BLaER1 (cell line): Measurements from ENCODE around the gene PTGS1.

ENCODE experiments used
- H3K27ac ChIP-seq: shearing (Covaris generic); formaldehyde crosslinking; 2 replicates; pipeline ENCODE4 v1.8.1; 2022
- H3K27me3 ChIP-seq: shearing (Covaris generic); formaldehyde crosslinking; 2 replicates; pipeline ENCODE4 v1.8.1; 2022
- H3K36me3 ChIP-seq: shearing (Covaris generic); formaldehyde crosslinking; 2 replicates; pipeline ENCODE4 v1.8.1; 2022
- H3K4me1 ChIP-seq: shearing (Covaris generic); formaldehyde crosslinking; 2 replicates; pipeline ENCODE4 v1.8.1; 2022
- H3K4me2 ChIP-seq: shearing (Covaris generic); formaldehyde crosslinking; 2 replicates; pipeline ENCODE4 v1.8.1; 2022
- H3K4me3 ChIP-seq: shearing (Covaris generic); formaldehyde crosslinking; 2 replicates; pipeline ENCODE4 v1.8.1; 2022
- H3K9ac ChIP-seq: shearing (Covaris generic); formaldehyde crosslinking; 2 replicates; pipeline ENCODE4 v1.8.1; 2022
- H3K9me3 ChIP-seq: shearing (Covaris generic); formaldehyde crosslinking; 2 replicates; pipeline ENCODE4 v1.8.1; 2022
- H4K20me1 ChIP-seq: shearing (Covaris generic); formaldehyde crosslinking; 2 replicates; pipeline ENCODE4 v1.8.1; 2022
- Cebpa-rat ChIP-seq: shearing (Covaris generic); IDR thresholded peaks from 2 replicates; pipeline ENCODE4 v1.8.1; 2022

PTGS1 gene

DNA sequence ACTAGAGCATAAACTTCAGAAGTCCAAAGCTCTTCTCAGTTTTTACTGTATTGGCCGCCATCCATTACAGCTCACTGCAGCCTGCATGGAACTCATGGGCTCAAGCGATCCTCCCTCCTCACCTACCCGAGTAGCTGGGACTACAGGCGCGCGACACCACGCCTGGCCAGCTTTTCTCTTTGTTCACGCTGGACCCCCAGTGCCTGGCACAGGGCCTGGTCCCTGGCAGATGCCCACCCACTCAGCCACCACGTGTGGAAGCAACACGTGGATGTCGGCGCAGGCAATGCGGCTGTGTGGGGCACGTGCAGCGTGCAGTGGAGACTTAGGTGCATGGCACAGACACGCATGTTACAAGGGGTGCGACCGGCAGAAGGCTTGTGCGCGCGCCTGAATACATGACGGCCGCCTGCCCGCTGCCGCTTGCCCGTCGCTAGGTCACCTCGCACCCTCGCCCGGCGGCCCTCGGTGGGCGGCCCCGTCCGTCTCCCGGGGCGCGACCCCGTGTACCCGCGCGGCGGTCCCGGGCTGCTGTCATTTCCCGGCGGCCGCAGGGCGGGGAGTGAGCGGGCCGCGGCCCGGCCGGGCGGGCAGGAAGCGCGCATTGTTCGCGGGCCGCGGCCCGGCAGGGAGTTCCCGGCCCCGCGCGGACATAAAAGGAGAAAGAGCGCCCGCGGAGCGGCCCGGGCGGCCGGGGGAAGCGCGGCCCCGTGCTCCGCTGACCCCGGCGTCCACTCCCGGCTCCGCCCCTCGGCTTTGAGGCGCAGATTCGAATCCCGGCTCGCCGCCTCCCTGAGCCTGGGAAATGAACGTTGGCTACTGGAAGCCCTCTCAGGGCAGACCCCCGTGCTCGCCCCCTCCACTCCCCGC lies 24.1 kb upstream of the PTGS1 start:
- Histone ChIP-seq H3K27me3 (peaks cover 32% of the 10 kb centered on the region), H3K9me3 (no peaks in the 10 kb centered on the region), H3K4me3 (peak overlapping the region; percentile 68), H3K4me1 (peaks cover 28% of the 10 kb centered on the region), H3K9ac (peak overlapping the region; percentile 73), H3K36me3 (no peaks in the 10 kb centered on the region), H4K20me1 (no peaks in the 10 kb centered on the region), H3K4me2 (peak overlapping the region; percentile 93), H3K27ac (peak overlapping the region; percentile 66)
- TF ChIP-seq Cebpa-rat = no peak

DNA sequence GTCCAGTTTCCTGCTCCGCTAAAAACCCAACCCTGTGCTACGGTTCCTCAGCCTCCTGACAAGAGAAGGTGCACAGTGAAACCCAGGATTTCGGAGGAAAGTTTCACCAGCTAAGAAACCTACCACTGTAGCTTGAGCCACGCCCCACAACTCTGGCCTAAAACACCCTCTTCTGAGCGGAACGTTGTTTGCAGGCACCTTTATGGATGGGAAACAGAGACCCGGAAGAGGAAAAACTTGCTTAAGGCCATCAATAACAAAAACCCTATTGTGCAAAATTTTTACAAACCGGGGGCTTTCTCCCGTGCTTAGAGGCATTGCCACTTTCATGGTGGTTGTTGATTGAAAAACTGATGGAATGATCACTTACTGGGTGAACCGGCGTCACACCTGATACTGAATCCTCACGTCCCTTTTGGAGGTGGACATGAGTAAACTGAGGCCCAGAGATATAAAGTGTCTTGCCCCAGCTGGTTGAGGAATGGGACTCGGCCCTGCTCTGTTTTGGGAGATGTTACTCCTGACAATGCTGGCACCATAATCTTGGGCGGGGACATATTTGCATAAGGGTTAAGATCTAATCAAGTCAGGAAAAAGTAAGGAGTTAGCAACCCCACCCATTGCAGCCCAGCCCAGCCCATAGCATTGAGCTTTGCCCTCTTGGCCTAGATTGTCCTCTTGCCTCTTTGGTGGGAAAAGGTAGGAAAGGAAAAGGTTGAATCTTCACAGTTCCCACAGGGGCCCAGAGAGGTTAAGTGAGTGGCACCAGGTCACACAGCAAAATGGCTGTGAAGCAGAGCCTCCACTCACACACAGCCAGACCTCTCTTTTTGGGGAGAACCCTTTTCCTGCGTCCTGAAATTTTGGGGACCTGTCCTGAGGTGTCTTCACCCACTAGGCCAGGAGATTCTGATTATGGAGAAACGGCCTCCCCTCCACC lies 23.2 kb upstream of the PTGS1 start:
- Histone ChIP-seq H3K4me3 (peak overlapping the region; percentile 68), H3K4me1 (peaks cover 28% of the 10 kb centered on the region), H3K27me3 (peaks cover 32% of the 10 kb centered on the region), H3K27ac (peak overlapping the region; percentile 66), H3K36me3 (no peaks in the 10 kb centered on the region), H3K9me3 (peaks cover 2% of the 10 kb centered on the region; the same call in 1 of the 2 replicates), H3K4me2 (peak overlapping the region; percentile 93), H3K9ac (peak overlapping the region; percentile 73), H4K20me1 (no peaks in the 10 kb centered on the region)
- no peak for TF ChIP-seq Cebpa-rat

DNA sequence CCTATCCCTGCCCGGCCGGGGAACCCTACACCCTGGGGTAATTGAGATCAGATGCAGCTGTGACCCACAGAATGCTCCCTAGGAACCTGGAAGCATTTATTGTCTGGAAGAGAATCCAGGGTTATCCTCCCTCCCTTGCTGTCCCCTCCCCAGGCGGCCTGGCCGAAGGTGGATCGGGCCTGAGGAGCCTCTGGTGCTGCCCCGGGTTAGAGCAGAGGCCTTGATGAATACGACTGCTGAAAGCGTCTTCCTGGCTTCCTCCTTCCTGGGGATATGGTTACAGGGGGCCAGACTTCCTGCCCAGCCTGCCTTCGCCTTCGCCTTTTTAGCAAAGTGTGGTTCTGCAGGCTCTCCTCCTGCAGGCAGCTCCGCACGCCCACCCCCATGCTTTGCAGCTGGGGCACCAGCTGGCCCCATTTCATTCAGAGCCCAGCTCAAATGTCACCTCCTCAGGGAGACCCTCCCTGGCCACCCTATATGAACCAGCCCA lies 22.5 kb upstream of the PTGS1 start:
- Histone ChIP-seq H3K4me3 (no peak overlapping the region), H3K4me2 (peak overlapping the region; percentile 93), H3K9ac (no peak overlapping the region), H3K27me3 (peaks cover 32% of the 10 kb centered on the region), H3K27ac (peak overlapping the region; percentile 43; the same call in 1 of the 2 replicates), H3K4me1 (peaks cover 28% of the 10 kb centered on the region), H3K36me3 (no peaks in the 10 kb centered on the region), H3K9me3 (peaks cover 9% of the 10 kb centered on the region), H4K20me1 (no peaks in the 10 kb centered on the region)
- TF ChIP-seq Cebpa-rat = no peak

DNA sequence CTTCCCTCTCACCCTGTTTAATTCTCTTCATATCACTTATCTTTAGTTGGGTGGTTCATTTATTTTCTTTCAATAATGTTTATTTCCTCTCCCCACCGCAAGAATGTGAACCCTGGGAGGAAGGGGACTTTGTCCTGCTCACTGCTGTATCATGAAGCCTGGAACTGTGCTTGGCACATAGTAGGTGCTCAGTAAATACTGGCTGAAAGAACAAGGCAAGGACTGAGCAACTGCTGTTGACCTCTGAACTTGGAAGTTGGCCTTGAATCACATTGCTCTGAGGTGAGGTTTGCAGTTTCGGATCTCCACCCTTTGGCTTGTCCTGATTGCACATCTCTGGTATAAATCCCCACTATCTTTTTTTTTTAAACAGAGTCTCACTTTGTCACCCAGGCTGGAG lies 22.0 kb upstream of the PTGS1 start:
- H3K27me3 ChIP-seq = peaks cover 32% of the 10 kb centered on the region
- peaks cover 28% of the 10 kb centered on the region for H3K4me1 ChIP-seq
- no peaks in the 10 kb centered on the region for H3K36me3 ChIP-seq
- TF ChIP-seq Cebpa-rat = no peak
- H3K27ac ChIP-seq = no peak overlapping the region
- H4K20me1 ChIP-seq = no peaks in the 10 kb centered on the region
- H3K4me3 ChIP-seq = no peak overlapping the region
- H3K4me2 ChIP-seq = peak overlapping the region; percentile 93
- H3K9ac ChIP-seq = no peak overlapping the region
- H3K9me3 ChIP-seq = peaks cover 14% of the 10 kb centered on the region

DNA sequence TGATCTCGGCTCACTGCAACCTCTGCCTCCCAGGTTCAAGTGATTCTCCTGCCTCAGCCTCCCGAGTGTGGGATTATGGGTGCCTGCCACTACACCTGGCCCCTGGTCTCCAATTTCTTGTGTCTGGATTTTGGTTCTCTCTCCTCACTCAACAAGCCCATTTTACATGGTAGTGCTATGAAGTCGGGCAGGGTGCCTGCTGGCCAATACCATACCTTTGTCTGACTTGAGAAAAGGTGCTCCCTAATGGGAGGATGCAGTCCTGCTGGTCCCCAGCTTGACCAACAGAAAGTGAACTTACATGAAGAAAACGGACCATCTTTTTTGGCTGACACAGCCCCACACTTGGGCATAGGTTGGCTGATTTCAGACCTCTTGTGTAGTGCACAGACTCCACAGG lies 21.6 kb upstream of the PTGS1 start:
- H3K27me3 ChIP-seq = peaks cover 32% of the 10 kb centered on the region
- H3K9me3 ChIP-seq = peaks cover 14% of the 10 kb centered on the region
- no peak overlapping the region for H3K4me3 ChIP-seq
- no peak overlapping the region for H3K27ac ChIP-seq
- H3K4me1 ChIP-seq = peaks cover 28% of the 10 kb centered on the region
- no peaks in the 10 kb centered on the region for H3K36me3 ChIP-seq
- no peak for TF ChIP-seq Cebpa-rat
- no peak overlapping the region for H3K9ac ChIP-seq
- no peak overlapping the region for H3K4me2 ChIP-seq
- no peaks in the 10 kb centered on the region for H4K20me1 ChIP-seq

DNA sequence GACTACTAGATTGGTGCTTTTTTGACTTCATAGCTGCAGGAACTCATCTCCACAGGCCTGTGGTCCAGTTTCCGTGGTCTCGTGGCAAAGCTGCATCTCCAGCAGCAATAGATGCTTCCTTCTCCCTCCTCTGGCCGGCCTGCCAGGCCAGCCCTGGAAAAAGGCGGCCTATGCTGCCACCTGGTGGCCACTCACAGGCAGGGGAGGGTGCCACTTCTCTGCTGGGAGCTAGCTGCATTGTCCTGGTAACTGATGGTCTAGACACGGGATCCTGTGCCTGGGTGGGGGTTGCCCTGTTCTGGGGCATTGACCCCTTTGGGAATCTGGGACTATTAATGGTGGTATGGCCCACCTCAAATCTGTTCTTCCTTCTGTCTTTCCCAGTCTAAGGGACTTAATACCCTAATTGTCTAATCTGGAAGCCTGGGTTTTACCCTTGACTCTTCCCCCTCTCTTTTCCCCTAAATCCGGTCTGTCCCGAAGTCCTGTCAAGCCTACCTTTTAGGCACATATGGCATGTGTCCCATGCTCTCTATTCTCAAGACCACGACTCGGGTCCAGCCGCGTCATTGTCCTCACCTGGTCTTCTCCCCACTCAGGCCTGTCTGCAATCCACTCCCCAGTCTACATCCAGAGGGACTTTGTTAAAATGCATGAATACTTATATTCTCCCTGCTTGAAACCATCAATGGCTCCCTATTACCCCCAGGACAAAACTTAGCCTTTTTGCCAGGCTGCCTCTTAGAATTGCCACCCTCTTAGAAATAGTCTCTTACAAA lies 20.1 kb upstream of the PTGS1 start:
- H3K4me1 ChIP-seq = peaks cover 28% of the 10 kb centered on the region
- no peak for TF ChIP-seq Cebpa-rat
- H3K36me3 ChIP-seq = no peaks in the 10 kb centered on the region
- peaks cover 28% of the 10 kb centered on the region for H3K27me3 ChIP-seq
- H3K4me3 ChIP-seq = no peak overlapping the region
- peaks cover 14% of the 10 kb centered on the region for H3K9me3 ChIP-seq
- H3K27ac ChIP-seq = no peak overlapping the region
- H4K20me1 ChIP-seq = no peaks in the 10 kb centered on the region
- H3K9ac ChIP-seq = no peak overlapping the region
- no peak overlapping the region for H3K4me2 ChIP-seq

DNA sequence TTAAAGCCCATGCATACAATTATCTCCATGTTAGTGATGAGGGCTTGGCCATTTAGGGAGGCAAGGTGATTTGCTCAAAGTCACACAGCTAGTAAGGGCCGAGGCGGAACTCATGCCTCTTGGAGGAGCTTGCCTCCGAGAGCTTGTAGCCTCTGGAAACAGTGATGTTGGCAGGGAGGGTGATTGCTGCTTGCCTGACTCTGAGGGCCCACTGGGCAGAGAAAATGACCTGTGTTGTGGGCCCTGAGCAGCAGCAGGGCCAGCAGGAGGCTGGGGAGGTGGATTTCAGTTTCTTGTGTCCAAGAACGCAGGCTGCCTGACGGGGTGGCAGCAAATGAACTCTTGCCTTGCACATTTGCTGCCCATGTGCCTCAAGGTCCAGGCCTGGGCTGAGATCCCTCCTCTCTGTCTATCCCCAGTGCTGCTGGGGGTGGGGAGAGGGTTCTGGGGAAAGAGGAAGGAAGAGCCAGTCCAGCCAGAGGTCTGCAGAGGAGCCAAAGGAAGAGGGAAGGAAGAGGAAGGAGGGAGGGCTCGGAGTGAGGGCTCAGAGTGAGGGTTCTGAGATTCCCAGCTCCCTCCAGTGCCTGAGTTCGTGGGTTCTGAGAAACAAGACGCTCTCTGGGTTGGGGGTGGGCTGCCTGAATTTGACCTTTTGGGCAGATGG lies 16.2 kb upstream of the PTGS1 start:
- TF ChIP-seq Cebpa-rat = no peak
- Histone ChIP-seq H3K27ac (no peak overlapping the region), H3K27me3 (no peaks in the 10 kb centered on the region), H3K9me3 (peaks cover 26% of the 10 kb centered on the region), H3K36me3 (no peaks in the 10 kb centered on the region), H3K4me3 (no peak overlapping the region), H3K4me1 (no peaks in the 10 kb centered on the region), H4K20me1 (no peaks in the 10 kb centered on the region), H3K4me2 (no peak overlapping the region), H3K9ac (no peak overlapping the region)

DNA sequence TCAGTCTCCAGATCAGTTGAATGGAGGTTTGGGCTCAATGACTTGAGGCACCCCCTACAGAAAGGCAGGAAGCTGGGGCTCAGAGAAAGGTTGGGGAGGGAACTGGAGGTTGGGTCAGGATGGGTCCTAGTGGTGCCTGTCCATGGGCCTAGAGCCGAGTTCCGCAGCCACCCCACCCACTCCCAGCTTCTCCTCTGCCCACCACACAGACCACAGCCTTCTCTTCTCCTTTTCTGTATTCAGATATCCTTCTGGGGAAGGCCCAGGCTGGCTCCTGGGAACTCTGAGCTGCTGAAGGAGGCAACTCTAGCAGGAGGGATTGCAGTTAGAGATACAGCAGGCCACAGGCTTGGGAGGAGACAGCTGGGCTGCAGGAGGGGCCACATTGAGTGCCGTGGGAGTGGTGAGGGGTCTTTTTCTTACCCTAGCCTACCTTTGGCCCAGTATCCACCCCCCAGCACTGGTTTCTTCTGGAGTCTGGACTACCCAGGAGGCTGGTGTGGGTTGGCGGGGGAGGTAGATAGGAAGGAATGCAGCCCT lies 15.4 kb upstream of the PTGS1 start:
- no peaks in the 10 kb centered on the region for H4K20me1 ChIP-seq

DNA sequence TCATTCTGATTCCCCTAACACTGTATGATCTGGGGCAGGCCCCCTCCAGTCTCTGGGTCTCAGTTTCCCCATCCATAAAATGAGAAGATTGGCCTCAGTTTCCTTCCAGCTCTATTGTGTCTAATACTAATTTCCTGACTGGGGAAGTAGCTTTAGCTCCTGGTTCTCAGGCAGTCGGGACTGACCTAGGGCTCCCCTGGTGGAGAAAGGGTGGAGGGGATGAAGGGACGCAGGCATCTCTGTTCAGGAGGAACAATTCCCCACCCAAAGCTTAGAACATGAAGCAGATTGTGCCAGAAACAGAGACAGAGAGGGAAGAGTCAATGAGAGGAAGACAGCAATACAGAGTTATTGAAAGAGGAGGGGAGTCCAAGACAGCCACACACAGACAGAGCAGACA lies 14.2 kb upstream of the PTGS1 start:
- H3K9ac ChIP-seq = no peak overlapping the region
- H3K4me3 ChIP-seq = no peak overlapping the region
- no peak overlapping the region for H3K4me2 ChIP-seq
- no peaks in the 10 kb centered on the region for H3K36me3 ChIP-seq
- no peaks in the 10 kb centered on the region for H4K20me1 ChIP-seq
- H3K27me3 ChIP-seq = no peaks in the 10 kb centered on the region
- no peak overlapping the region for H3K27ac ChIP-seq
- 0 out of 2 replicates have a peak, but pooled peaks cover 4% of the 10 kb centered on the region for H3K4me1 ChIP-seq
- H3K9me3 ChIP-seq = peaks cover 26% of the 10 kb centered on the region
- TF ChIP-seq Cebpa-rat = no peak

More for the DNA sequence above, 15.4 kb upstream of the PTGS1 start:
- Histone ChIP-seq H3K4me1 (no peaks in the 10 kb centered on the region), H3K9me3 (peaks cover 26% of the 10 kb centered on the region), H3K27ac (no peak overlapping the region), H3K4me3 (no peak overlapping the region), H3K36me3 (no peaks in the 10 kb centered on the region), H3K27me3 (no peaks in the 10 kb centered on the region), H3K4me2 (no peak overlapping the region), H3K9ac (no peak overlapping the region)
- no peak for TF ChIP-seq Cebpa-rat
